Measurements from ENCODE around the gene EFHC1. TPM values are rescaled to one million over a fixed set of nuclear protein-coding genes. Genes with fewer than 3 reads are reported as not detected.

The EFHC1 gene
- total RNA-seq, 4 donors from 2014 or later, result 0.46 to 9.3 (median 1.5) TPM

DNA sequence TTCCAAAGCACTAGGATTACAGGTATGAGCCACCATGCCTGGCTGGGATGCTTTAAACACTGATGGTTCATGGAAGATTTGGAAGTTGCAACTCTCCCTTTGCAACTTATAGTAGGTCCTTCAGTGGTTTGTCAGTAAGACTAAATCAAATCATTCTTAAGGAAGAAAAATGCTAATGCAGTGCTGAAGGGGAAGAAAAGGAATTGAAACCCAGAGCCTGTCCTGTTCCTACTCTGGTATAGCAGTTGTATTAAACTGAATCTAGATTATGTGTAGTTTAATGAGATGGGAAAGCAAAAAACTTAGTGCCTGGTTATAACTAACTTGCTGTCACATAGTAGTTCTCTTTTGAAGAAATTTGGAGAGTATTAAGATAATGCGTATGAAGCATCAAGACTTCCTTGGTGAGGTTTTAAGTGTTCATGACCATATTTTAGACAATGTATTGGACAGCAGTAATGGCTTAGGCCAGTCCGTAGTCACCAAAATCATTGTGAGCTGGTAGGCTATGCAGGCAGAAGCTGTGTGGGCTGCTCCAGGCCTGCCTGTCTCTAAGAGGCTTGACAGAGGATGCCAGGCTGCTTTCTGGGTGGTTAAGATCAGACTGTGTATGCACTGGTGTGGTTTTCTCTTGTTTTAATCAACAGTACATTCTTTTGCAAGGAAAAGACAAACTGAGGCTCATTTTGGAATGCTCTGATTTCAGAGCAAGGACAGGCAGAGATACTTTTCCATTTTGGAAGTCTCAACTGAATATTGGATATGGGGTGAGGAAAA is 44.2 kb upstream of the EFHC1 start:
- H3K36me3 ChIP-seq, result no peaks in the 10 kb centered on the region
- in situ Hi-C loops (cut with MboI; ENCODE audit: low sequenced_read_pairs in 4 of 4), result no loop called here
- no peak overlapping the region for H3K27ac ChIP-seq
- no peak overlapping the region for H3K4me3 ChIP-seq
- no peak for DNase-seq
- ATAC-seq, result no peak
- intact Hi-C loops (cut with DNase I; ENCODE audit: low total_unique reads), result no loop called here
- H3K9me3 ChIP-seq, result no peaks in the 10 kb centered on the region
- H3K4me1 ChIP-seq, result no peaks in the 10 kb centered on the region
- H3K27me3 ChIP-seq, result no peaks in the 10 kb centered on the region
- no peak for TF ChIP-seq POLR2A (IDR thresholded peaks at IDR 0.05)
- TF ChIP-seq, protein P1, sequence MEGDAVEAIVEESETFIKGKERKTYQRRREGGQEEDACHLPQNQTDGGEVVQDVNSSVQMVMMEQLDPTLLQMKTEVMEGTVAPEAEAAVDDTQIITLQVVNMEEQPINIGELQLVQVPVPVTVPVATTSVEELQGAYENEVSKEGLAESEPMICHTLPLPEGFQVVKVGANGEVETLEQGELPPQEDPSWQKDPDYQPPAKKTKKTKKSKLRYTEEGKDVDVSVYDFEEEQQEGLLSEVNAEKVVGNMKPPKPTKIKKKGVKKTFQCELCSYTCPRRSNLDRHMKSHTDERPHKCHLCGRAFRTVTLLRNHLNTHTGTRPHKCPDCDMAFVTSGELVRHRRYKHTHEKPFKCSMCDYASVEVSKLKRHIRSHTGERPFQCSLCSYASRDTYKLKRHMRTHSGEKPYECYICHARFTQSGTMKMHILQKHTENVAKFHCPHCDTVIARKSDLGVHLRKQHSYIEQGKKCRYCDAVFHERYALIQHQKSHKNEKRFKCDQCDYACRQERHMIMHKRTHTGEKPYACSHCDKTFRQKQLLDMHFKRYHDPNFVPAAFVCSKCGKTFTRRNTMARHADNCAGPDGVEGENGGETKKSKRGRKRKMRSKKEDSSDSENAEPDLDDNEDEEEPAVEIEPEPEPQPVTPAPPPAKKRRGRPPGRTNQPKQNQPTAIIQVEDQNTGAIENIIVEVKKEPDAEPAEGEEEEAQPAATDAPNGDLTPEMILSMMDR (IDR thresholded peaks at IDR 0.05 in 4 of 5, conservative IDR thresholded peaks at IDR 0.05 in 1 of 5), result no peak

DNA sequence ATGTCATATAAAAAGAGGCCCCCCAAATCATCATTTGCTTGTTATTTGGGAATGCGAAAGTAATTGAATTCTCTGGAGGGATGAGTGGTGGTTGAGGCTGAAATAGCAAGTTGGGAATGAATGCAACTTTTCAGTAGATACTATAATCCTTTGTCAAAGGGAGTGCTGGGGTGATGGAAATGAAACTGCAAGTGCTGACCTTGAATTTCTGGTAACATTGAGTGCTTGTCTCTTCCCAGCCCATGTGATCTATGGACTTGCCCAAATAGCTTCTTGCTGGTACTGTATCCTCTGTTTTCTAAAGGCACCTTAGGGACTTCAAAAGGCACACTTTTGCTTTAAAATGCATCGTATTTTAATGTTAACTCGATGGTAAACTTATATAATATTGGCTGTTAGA is 43.4 kb upstream of the EFHC1 start:
- in situ Hi-C loops (cut with MboI; ENCODE audit: low sequenced_read_pairs in 4 of 4), result no loop called here
- DNase-seq, result no peak
- no peak for ATAC-seq
- no peak for TF ChIP-seq POLR2A (IDR thresholded peaks at IDR 0.05)
- TF ChIP-seq, protein P1 (IDR thresholded peaks at IDR 0.05 in 4 of 5, conservative IDR thresholded peaks at IDR 0.05 in 1 of 5), result no peak
- no peaks in the 10 kb centered on the region for H3K4me1 ChIP-seq
- no peaks in the 10 kb centered on the region for H3K36me3 ChIP-seq
- H3K9me3 ChIP-seq, result no peaks in the 10 kb centered on the region
- H3K4me3 ChIP-seq, result no peak overlapping the region
- no peaks in the 10 kb centered on the region for H3K27me3 ChIP-seq
- H3K27ac ChIP-seq, result no peak overlapping the region
- intact Hi-C loops (cut with DNase I; ENCODE audit: low total_unique reads), result no loop called here

DNA sequence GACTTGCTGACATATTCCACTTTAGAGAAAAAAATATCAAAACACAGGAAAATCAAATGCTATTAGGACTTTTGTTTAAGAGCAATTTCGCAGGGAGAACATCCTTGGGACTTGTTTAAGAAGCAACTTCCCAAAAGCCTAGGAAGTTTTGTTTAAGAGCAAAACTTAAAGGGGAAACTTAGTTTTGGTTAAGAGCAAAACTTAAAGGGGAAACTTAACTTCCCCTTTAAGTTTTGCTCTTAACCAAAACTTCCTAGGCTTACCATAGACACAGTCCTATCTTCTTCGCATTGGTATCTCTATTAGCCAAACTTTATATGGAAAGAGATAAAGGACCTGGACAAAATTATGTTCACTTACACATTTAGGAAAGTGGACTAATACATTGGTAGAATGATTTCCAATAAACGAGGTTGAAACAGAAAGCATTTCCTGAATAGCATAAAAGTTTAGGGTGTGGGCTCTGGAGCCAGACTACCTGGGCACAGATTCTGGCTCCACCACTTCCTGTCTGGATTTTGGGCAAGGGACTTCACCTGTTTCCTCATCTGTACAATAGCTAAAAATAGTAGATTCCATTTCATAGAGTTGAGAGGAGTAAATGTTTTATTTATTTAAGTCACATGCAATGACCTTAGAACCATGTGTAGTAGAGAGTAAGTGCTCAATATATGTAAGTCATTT is 42.5 kb upstream of the EFHC1 start:
- Histone ChIP-seq H3K9me3 (no peaks in the 10 kb centered on the region), H3K4me3 (no peak overlapping the region), H3K36me3 (no peaks in the 10 kb centered on the region), H3K4me1 (no peaks in the 10 kb centered on the region), H3K27me3 (no peaks in the 10 kb centered on the region), H3K27ac (no peak overlapping the region)
- no peak for ATAC-seq
- DNase-seq, result no peak
- in situ Hi-C loops (cut with MboI; ENCODE audit: low sequenced_read_pairs in 4 of 4) (no loop called here), intact Hi-C loops (cut with DNase I; ENCODE audit: low total_unique reads) (no loop called here)
- no peak for TF ChIP-seq POLR2A (IDR thresholded peaks at IDR 0.05)
- TF ChIP-seq, protein P1 (IDR thresholded peaks at IDR 0.05 in 4 of 5, conservative IDR thresholded peaks at IDR 0.05 in 1 of 5), result no peak

DNA sequence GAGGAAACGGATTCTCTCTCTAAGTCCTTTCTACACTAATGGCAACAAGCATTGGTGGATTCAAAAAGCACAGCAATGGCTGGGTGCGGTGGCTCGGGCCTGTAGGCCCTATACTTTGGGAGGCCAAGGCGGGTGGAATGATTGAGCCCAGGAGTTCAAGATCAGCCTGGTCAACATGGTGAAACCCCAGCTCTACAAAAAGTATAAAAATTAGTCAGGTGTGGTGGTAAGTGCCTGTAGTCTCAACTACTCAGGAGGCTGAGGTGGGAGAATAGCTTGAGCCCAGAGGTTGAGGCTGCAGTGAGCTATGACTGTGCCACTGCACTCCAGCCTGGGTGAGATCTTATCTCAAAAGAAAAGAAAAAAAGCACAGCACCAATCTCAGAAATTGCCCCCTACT is 38.9 kb upstream of the EFHC1 start:
- intact Hi-C loops (cut with DNase I; ENCODE audit: low total_unique reads), result no loop called here
- no peaks in the 10 kb centered on the region for H3K9me3 ChIP-seq

More for the DNA sequence above, 38.9 kb upstream of the EFHC1 start:
- Histone ChIP-seq H3K27ac (no peak overlapping the region), H3K4me3 (no peak overlapping the region), H3K27me3 (no peaks in the 10 kb centered on the region), H3K36me3 (no peaks in the 10 kb centered on the region), H3K4me1 (no peaks in the 10 kb centered on the region)
- ATAC-seq (no peak), DNase-seq (no peak)
- no peak for TF ChIP-seq POLR2A (IDR thresholded peaks at IDR 0.05)
- TF ChIP-seq, protein P1 (IDR thresholded peaks at IDR 0.05 in 4 of 5, conservative IDR thresholded peaks at IDR 0.05 in 1 of 5), result no peak
- in situ Hi-C loops (cut with MboI; ENCODE audit: low sequenced_read_pairs in 4 of 4), result no loop called here
